GM21576 (cell line): ENCODE data around the gene GFAP.

Source experiments
- ATAC-seq: cut with Tn5 transposase; IDR thresholded peaks from one replicate; pipeline ENCODE4 v1.9.1; 2021; ENCODE audit warnings: mild to moderate bottlenecking, moderate library complexity; ENCODE audit not compliant: unreplicated experiment

GFAP gene

DNA sequence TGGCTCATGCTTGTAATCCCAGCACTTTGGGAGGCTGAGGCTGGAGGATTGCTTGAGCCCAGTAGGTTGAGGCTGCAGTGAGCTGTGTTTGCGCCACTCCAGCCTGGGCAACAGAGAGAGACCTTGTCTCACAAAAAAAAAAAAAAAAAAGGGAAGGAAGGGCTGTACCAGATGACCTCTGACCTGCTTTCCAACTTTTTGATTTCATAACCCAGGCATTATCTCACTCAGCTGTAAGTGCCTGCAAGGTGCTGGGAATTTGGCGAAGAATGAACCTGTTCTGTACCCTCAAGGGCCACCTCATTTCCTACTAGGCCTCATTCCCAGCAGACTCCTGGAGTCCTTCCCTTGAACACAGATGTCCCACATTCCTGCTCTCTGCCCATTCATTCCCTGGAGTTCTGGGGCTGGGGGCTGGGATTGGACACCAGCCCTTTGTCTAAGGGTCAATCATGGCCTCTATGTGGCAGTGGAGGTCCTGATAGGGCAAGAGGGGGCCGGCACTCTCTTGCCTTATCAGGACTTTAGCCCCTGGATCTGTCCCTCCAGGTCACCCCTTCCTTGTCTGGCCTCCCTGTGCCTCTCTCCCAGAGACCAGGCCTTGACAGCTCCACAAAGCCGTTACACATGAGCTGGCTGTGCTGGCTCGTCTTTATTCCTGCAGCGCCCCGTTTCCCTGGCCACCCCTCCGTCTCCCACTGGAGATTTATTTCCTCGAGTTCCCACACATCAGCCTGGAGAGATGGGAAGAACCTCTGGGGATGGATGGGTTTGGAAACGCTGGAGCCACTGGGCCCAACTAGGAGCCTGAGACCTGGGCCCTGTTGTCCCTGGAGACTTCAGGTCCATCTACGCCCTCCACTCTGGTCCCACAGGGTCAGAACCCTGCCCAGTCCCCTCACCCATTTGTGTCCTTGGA is 821 bp upstream of the GFAP start:
- ATAC-seq = no peak

DNA sequence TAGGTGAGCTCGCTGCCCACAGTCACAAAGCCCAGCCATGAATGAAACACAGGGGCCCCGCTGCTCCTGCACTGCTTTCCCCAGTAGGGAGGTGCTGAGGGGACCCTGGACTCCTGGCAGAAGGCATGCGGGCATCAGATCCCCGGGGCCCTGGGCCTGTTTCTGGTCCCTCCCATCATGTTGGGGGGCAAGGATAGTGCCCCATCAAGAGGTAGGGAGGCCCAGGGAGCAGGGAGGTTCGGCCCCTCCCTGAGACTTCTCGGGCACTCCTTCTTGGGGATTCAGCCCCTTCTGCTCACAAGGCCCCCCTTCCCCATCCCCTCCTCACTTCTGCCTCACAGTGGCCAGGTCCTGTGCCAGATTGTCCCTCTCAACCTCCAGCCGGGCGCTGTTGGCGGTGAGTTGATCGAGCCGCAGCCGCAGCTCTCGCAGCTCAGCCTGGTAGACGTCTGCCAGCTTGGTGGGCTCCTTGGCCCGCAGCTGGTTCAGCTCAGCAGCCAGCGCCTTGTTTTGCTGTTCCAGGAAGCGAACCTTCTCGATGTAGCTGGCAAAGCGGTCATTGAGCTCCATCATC is 515 bp downstream of the GFAP start:
- ATAC-seq = no peak

DNA sequence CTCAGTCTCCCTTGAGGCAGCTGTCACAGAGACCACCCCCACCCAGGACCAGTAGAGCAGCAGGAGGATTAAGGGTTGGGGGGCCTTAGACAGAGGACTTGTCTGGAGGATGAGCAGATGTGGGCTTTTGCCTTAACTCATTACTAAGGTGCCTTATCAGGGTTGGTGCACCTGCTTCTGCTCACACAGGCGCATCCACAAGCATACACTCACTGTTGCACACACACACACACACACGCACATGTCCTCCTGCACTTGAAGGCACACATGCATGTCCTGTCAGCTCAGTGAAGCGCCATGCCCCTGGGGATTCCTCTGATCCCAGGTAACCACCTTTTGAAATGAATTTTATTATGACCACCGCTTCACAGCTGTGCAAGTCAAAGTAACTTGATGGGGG is 1.2 kb downstream of the GFAP start:
- ATAC-seq = no peak

DNA sequence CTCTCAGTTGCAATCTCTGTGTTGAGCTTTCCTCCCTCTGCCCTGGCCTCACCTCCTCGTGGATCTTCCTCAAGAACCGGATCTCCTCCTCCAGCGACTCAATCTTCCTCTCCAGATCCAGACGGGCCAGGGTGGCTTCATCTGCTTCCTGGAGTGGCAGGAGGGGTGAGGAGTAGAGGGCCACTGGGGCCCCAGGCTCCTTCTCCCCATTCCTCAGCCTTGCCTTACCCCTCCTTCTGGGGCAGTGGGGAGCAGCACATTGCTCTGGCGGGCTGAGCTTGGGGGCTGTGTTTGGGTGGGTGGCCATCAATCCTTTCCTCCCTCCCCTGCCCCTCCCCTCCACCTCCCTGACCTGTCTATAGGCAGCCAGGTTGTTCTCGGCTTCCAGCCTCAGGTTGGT is 1.6 kb downstream of the GFAP start:
- ATAC-seq = no peak

DNA sequence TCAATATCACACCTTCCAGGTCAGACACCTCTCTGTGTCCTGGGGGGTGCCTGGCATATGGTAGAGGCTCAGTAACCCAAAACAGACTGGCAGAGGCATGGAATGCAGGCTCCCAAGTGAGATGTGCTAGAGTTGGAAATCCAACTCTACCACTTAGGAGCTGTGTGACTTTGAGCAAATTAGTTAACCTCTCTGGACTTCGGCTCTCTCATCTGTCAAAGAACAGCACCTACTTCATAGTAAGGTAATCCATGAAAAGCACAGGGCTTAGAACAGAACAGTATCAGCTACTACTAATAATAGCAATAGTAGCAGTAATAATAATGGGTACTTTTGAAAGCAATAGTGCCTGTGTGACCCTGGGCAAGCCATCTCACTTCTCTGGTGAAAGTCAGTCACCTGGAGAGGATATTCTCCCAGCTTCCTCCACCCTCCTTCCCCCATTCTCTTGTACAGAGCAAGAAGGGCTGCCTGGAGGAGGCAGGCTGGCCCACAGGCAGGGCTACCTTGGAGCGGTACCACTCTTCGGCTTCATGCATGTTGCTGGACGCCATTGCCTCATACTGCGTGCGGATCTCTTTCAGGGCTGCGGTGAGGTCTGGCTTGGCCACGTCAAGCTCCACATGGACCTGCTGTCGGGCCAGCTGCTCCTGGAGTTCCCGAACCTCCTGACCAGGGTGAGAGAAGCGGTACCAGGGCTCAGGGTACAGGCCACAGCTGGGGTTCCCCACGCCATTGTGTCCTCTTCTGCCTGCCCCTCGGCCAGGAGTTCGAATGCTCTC is 2.3 kb downstream of the GFAP start:
- no peak for ATAC-seq

DNA sequence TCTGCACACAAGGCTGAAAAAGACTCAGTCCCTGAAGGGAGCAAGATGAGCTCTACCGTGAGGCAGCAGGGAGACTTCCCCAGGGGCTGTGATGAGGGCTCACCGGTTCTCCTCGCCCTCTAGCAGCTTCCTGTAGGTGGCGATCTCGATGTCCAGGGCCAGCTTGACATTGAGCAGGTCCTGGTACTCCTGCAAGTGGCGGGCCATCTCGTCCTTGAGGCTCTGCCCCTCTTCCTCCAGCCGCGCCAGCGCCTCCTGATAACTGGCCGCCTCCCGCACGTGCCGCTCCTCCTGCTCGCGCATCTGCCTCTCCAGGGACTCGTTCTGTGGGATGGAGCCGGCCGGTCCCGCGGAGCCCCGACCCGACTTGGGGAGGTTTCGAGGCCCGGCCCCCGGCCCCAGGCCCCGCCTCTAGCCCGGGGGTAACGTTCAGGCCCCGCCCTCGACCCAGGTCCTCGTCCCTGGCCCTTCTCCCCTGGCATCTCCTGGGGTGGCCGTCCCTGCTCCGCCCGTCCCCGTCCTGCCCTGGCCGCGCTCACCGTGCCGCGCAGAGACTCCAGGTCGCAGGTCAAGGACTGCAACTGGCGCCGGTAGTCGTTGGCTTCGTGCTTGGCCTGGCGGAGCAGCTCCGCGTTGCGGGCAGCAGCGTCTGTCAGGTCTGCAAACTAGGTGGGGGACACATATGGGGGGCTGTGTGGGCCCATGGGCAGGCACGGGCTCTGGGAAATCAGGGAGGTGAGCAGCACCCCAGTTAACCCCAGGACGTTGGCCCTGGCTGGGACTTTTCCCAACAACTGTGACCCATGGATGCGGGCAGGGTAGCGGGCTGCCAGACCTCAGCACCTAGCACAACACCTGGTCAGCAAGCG is 3.9 kb downstream of the GFAP start:
- ATAC-seq = no peak

DNA sequence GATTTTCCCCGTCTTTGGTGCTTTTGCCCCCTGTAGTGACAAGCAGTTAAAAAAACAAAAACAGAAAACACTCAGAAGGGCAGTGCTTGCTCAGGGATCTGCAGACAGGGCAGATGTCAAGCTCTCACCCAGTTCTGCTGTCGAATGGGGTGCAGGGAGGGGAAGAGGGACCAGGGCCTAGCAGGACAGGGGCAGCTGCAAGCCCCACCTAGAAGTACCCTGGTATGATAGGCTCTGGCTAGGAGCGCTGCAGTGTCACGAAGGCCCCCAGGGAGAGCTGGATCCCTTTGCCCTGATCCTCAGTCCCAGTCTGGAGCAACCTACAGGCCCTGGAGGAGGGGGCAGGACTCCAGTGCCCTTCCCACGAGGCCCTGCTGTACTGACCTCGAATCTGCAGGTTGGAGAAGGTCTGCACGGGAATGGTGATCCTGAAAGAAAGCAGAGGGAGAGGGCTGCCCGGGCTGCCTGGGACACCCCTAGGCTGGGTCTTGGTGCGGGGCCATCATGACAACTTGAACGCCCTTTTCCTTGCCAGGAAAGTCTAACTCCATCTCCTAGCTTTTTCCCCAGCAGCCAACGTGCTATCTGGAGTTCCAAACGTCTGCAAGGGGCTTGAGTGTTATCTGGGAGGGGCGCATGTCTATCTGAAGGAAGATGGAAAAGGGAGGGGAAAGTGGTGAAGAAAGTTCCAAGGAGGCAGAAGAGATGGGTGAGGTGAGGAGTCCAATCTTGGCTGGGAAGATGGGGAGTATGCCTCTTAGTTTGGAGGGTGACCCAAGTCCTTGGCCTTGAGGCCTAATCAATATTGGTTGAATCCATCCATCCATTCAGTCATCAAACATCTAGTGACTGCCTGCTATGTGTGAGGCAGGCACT is 4.8 kb downstream of the GFAP start:
- ATAC-seq = no peak

DNA sequence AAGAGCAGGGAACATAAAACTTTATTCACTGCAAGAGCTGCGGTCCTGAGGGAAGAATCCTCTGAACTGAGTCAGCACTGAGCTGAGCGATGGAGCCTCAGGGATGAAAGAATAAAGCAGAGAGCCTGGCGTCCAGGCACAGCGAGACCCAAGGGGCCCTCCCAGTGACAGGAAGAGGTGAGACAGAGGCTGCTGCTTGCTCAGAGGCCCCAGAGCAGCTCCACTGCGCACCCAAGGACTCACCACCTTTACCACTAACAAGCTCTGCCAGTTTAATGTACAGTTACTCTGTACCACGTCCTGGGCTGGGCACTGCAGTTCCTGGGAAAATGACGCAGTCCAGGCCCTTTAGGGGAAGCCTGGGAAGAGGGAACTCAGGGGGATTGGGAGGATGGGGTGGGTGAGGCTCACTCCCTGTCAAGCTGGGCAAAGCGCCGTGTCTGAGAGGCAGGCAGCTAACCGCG is 5.6 kb downstream of the GFAP start:
- no peak for ATAC-seq

DNA sequence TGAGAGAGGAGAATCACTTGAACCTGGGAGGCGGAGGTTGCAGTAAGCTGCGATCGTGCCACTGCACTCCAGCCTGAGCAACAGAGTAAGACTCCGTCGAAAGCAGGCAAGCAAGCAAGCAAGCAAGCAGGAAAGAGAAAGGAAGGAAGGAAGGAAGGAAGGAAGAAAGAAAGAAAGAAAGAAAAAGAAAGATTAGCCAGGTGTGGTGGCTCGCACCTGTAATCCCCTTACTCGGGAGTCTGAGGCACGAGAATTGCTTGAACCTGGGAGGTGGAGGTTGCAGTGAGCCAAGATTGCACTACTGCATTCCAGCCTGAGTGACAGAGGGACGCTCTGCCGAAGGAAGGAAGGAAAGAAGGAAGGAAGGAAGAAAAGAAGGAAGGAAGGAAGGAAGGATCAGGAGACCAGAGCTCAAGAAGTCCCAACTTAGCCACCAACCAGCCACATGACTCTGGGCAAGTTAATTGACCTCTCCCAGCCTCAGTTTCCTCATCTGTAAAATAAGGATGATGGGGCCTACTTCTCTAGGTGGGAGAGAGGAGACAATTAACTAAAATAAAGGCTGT is 6.5 kb downstream of the GFAP start:
- no peak for ATAC-seq

DNA sequence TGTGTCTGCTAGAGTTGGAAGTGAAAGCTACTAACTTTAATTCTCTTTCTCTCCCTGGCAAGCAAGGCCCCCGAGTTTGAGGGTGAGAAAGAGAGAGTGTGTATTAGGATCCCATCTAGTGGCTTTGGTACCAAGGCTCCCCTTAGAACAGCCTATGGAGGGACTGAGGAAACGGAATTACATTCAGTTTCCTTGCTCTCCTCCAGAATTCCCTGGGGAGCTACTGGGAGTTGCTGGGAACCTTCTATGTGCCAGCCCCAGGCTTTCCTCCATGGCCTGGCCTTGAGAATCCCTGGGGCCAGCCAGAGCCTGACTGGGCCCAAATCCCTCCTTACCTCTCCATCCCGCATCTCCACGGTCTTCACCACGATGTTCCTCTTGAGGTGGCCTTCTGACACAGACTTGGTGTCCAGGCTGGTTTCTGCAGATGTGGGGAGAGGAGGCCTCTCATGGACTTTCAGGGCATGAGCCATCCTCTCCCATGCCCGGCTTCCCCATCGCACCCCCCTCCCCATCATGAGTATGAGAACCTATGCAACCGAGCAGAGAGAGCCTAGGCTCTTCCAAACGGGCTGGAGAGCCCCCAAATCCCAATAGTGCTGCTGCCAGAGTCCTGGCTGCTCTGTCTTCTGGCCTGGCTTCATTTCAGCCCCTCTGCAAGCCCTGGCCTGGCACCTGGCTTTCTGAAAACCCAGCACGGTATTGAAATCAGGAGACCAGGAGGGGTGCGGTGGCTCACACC is 7.4 kb downstream of the GFAP start:
- ATAC-seq = no peak

DNA sequence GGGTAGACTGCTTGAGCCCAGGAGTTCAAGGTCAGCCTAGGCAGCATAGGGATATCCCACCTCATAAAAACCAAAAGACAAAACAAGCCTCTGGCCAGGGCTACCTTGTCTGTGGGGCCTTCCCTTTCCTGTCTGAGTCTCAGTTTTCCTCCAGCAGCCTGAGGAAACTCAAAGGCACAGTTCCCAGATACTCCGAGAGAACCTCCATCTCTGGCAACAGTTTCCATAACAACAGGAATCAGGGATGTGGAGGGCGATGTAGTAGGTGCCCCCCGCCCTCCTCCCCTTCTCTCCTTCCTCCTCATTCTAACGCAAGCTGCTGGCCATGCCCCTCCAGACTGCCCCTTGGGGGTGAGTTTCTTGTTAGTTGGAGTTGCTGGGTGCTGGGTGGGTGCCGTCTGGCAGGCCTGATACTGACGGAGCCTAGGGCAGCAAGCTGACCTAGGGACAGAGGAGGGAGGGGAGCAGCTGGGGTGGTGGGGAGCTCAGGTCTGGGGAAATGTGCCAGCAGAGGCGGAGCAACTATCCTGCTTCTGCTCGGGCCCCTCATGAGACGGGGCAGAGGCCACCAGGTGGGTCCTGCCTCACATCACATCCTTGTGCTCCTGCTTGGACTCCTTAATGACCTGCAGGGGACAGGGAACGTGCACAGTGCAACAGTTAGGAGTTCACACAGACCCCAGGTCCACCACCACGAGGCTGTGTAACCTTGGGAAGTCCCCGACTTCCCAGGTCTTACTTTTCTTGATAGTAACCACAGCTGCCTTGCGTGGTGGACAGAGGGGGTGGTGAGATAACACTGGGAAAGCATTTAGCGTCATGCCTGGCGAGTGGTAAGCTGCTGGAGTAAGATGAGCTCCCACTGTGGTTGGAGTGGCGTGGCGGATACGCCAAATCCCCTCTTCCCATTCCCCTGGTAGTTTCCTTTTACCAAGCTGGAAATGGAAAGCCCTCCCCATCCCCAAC is 8.3 kb downstream of the GFAP start:
- ATAC-seq = no peak

DNA sequence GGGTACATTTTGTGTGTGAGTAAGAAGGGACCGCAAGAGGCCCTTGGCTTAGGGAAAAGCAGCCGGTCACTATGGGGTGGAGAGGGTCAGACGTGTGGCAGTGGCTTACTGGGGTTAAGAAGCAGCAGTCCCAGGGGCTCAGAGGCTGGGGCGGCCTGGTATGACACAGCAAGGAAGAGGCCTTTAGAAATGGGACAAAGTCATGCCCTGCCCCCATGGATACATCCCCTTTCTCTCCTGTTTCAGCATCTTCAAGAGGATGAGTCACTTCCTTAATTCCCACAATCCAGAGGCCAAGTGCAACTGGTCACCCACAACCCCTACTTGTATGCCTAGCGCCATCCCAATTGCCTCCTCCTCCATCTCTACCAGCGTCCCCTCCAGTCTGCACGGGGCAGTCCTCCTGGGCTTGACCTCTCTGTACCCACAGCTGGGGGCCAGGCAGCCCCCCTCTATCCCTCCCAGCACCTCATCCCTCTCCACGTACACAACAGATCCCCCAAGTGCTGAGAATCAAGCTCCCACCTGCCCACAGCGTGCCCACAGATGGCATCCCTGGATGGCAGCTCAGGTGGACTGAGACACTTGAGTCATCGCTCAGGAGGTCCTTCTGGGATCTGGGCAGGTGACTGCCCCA is 9.2 kb downstream of the GFAP start:
- no peak for ATAC-seq

DNA sequence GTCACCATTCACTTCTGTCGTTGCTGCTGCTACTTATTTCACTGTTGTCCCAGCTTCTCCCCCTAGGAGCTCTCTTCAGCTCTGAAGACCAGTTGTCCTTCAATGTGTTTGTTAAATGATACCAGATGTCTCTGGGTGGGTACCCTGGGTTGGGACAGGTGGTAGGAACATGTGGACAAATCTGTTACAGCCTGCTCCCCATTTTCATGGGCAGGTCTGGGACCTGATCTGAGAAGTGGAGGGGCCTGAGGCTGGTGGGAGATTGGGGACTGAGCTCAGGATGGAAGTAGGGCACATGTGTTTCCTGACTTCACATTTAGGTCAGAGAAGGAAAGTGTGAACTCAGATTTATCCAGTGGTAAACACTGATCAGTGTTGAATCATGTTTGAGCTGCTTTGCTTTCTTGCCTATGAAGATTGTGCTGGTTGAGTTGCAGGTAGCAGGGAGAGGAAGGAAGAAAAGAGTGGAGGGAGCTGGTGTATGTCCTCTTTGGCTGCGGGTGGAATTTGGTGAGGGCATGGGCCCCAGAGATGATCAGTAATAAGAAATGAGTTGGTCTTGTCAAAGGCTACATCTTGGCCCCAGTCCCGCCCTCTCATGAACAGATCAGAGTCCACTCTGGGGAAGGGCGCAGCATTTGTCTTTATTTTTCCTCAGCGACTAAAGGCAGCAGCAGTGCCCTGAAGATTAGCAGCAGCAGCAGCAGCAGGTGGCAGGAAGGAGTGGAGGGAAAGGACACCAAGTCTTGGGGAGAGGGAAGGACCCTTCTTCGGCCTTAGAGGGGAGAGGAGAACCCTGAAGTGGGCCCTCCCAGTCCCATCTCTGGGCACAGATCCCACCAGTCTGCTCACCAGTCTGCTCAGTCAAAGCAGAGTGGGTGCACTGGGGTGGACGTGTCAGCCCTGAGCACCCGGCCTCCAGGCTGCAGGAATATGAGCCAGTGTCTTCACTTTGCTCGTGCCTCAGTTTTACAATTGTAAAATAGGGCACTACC is 10.0 kb downstream of the GFAP start:
- ATAC-seq = no peak

DNA sequence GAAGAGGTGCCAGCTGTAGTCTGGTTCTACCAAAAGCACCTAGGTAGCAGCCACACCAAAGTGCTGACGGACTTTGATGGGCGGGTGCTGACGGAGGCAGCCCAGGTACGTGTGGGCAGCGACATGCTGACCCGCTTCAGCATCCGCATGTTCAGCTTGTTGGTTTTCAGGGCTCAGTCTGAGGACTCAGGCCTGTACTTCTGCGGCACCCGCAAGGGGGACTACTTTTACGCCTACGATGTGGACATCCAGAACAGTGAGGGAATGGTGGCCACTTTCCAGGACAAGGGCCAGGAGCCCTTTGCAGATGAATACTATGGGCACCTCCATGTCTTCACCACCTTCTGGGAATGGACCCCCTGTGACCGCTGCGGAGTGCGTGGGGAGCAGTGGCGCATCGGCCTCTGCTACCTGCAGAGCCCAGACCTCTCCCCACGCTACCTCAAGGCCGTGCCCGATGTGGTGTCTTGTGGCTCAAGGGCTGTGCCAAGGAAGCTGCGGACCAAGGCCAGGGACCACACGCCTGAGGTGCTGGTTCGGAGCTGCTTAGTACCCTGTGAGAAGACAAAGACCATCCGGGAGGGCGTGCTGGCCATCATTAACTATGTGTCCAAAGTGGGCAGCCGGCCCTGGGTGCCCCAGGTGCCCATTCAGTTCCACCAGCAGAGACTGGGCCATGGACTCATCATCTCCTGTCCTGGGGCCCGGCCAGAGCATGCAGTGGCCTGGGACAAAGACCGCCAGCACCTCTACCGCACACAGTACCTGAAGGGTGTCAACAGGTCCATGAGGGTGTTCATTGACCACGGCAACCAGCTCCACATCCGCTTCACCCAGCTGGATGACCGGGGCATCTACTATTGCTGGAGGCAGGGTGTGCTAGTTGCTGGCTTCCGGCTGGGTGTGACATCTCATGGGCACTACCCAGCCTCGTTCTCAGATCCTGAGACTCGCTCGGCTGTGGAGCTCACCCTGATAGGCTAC is 11.0 kb downstream of the GFAP start:
- no peak for ATAC-seq
